Mesenchymal stem cell (in vitro differentiated cells and primary cell): ENCODE measurements around the gene FHIT.

Experiments used
- DNase-seq: peaks from one replicate; pipeline ENCODE4 v3.0.0-alpha.2; 2013
- H2AFZ ChIP-seq: one replicate; pipeline ENCODE4 v1.6.1; 2013; ENCODE audit warnings: low read depth, mild to moderate bottlenecking, control low read depth, inconsistent platforms, low read length, moderate library complexity
- H2AK5ac ChIP-seq: 2 replicates; pipeline ENCODE4 v1.6.1; 2013; ENCODE audit warnings: low read length, moderate library complexity, mild to moderate bottlenecking, inconsistent platforms; ENCODE audit not compliant: severe bottlenecking
- H2BK120ac ChIP-seq: one replicate; pipeline ENCODE4 v1.6.1; 2013; ENCODE audit warnings: low read depth, mild to moderate bottlenecking, inconsistent platforms, low read length, moderate library complexity
- H2BK12ac ChIP-seq, 2 experiments: one replicate each; pipeline ENCODE4 v1.6.1; 2013; ENCODE audit warnings: inconsistent platforms in 2 of 2, low read length in 2 of 2, mild to moderate bottlenecking in 2 of 2, moderate library complexity in 2 of 2, control low read depth in 1 of 2
- H2BK15ac ChIP-seq: one replicate; pipeline ENCODE4 v1.6.1; 2013; ENCODE audit warnings: mild to moderate bottlenecking, low read depth, inconsistent platforms; ENCODE audit not compliant: poor library complexity, severe bottlenecking
- H2BK5ac ChIP-seq: 2 replicates; pipeline ENCODE4 v1.6.1; 2013; ENCODE audit warnings: low read depth, mild to moderate bottlenecking, low read length, control low read depth, inconsistent platforms; ENCODE audit not compliant: poor library complexity, severe bottlenecking
- H3K14ac ChIP-seq, 2 experiments: one replicate each; pipeline ENCODE4 v1.6.1; 2013; ENCODE audit warnings: inconsistent platforms in 2 of 2, low read length in 2 of 2, control low read depth in 1 of 2, mild to moderate bottlenecking in 1 of 2, moderate library complexity in 1 of 2
- H3K18ac ChIP-seq, 2 experiments: one replicate each; pipeline ENCODE4 v1.6.1; 2013; ENCODE audit warnings: inconsistent platforms in 2 of 2, low read length in 2 of 2, control low read depth in 1 of 2, low read depth in 1 of 2, mild to moderate bottlenecking in 1 of 2
- H3K23ac ChIP-seq, 2 experiments: one replicate each; pipeline ENCODE4 v1.6.1; 2013; ENCODE audit warnings: inconsistent platforms in 2 of 2, low read length in 2 of 2, mild to moderate bottlenecking in 2 of 2, moderate library complexity in 2 of 2, control low read depth in 1 of 2
- H3K27ac ChIP-seq: 2 replicates; pipeline ENCODE4 v1.5.1; 2013; ENCODE audit warnings: mild to moderate bottlenecking, moderate library complexity, low read length, control low read depth, inconsistent platforms; ENCODE audit not compliant: poor library complexity, severe bottlenecking
- H3K27me3 ChIP-seq, 2 experiments: 2 replicates each; pipeline versions ENCODE4 v1.6.1 to v1.7.0; 2013; ENCODE audit warnings: low read length in 2 of 2, mild to moderate bottlenecking in 2 of 2, moderate library complexity in 2 of 2, control low read depth in 1 of 2, inconsistent platforms in 1 of 2; ENCODE audit not compliant: control insufficient read depth in 1 of 2, insufficient read depth in 1 of 2
- H3K36me3 ChIP-seq, 2 experiments: 2 replicates each; pipeline versions ENCODE4 v1.6.1 to v1.7.0; 2013; ENCODE audit warnings: low read length in 2 of 2, control low read depth in 1 of 2, inconsistent platforms in 1 of 2, low read depth in 1 of 2, mild to moderate bottlenecking in 1 of 2; ENCODE audit not compliant: insufficient read depth in 2 of 2, control insufficient read depth in 1 of 2
- H3K4ac ChIP-seq, 2 experiments: one replicate each; pipeline ENCODE4 v1.6.1; 2013; ENCODE audit warnings: inconsistent platforms in 2 of 2, low read length in 2 of 2, mild to moderate bottlenecking in 2 of 2, moderate library complexity in 2 of 2, control low read depth in 1 of 2, low read depth in 1 of 2
- H3K4me1 ChIP-seq: 2 replicates; pipeline ENCODE4 v1.6.1; 2013; ENCODE audit warnings: low read depth, low read length, control low read depth; ENCODE audit not compliant: control insufficient read depth, insufficient read depth
- H3K4me2 ChIP-seq: 2 replicates; pipeline ENCODE4 v1.6.1; 2013; ENCODE audit warnings: low read length, mild to moderate bottlenecking, inconsistent platforms; ENCODE audit not compliant: poor library complexity, severe bottlenecking
- H3K4me3 ChIP-seq, 2 experiments: 2 replicates each; pipeline versions ENCODE4 v1.5.1 to v1.7.0; 2013; ENCODE audit warnings: low read length in 2 of 2, mild to moderate bottlenecking in 2 of 2, control low read depth in 1 of 2, low read depth in 1 of 2; ENCODE audit not compliant: insufficient read depth in 1 of 2
- H3K79me1 ChIP-seq: replicated peaks from 2 replicates; pipeline ENCODE4 v1.6.1; 2013; ENCODE audit warnings: mild to moderate bottlenecking, control low read depth, low read length, inconsistent platforms; ENCODE audit not compliant: poor library complexity, severe bottlenecking
- H3K9ac ChIP-seq: 2 replicates; pipeline ENCODE4 v1.7.0; 2013; ENCODE audit warnings: mild to moderate bottlenecking, low read length, moderate library complexity
- H3K9me3 ChIP-seq: 2 replicates; pipeline ENCODE4 v1.7.0; 2013; ENCODE audit warnings: mild to moderate bottlenecking, low read length; ENCODE audit not compliant: control insufficient read depth
- H4K8ac ChIP-seq: one replicate; pipeline ENCODE4 v1.6.1; 2013; ENCODE audit warnings: inconsistent platforms, mild to moderate bottlenecking, low read length, moderate library complexity
- H4K91ac ChIP-seq: one replicate; pipeline ENCODE4 v1.6.1; 2013; ENCODE audit warnings: mild to moderate bottlenecking, low read length, inconsistent platforms
- WGBS: methylation state at CpG from one replicate; pipeline ENCODE4 v1.1.7; 2013; ENCODE audit warnings: mixed read lengths; 5-methylcytosine and 5-hydroxymethylcytosine counted together

FHIT gene

DNA sequence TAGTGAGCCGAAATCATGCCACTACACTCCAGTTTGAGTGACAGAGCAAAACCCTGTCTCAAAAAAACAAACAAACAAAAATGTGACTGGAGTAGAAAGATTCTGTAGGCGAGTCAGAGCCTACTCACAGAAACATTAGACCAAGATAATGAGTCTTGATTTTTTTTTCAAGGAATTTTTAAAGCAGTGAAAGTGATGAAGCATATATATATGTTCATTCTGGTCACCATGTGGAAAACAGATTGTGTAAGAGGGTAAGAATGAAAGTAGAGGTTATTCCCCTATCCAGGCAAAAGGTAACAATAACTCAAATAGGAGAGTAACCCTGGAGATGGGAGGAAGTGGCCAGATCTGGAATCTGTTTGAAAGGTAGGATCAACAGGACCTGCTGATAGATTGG lies 26.2 kb upstream of the FHIT start:
- no peak overlapping the region for H3K4ac ChIP-seq
- H3K27me3 ChIP-seq: no peaks in the 10 kb centered on the region
- no peak overlapping the region for H3K23ac ChIP-seq
- H2BK15ac ChIP-seq: no peak overlapping the region
- no peak overlapping the region for H3K4me3 ChIP-seq
- H3K14ac ChIP-seq: no peak overlapping the region
- H2AFZ ChIP-seq: no peak overlapping the region
- H3K4me1 ChIP-seq: no peaks in the 10 kb centered on the region
- H2BK5ac ChIP-seq: no peak overlapping the region
- 70% methylated on average over 2 of the region's 2 CpGs for WGBS
- H3K79me1 ChIP-seq: no peaks in the 10 kb centered on the region
- H3K27ac ChIP-seq: no peak overlapping the region
- H4K91ac ChIP-seq: no peak overlapping the region
- no peak overlapping the region for H3K4me2 ChIP-seq
- H3K18ac ChIP-seq: no peak overlapping the region
- H2BK12ac ChIP-seq: no peak overlapping the region
- H3K9me3 ChIP-seq: no peaks in the 10 kb centered on the region
- H3K9ac ChIP-seq: no peak overlapping the region
- no peaks in the 10 kb centered on the region for H3K36me3 ChIP-seq
- no peak overlapping the region for H2AK5ac ChIP-seq
- DNase-seq: no peak
- H4K8ac ChIP-seq: no peak overlapping the region
- no peak overlapping the region for H2BK120ac ChIP-seq

DNA sequence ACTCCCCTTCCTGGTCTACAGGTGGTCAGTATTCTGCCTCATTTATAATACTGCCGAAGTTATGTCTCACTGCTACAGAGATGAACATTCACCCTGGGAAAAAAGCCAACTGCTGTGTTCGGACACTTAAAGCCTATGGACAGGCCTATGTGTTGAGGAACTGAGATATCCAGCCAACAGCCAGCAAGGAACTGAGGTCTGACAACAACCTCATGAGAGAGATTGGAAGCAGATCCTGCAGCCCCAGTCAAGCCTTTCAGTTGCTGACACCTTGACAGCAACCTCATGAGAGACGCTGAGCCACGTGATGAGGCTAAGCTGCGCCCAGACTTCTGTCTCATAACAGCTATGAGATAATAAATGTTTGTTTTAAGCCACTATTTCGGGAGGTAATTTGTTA lies 18.2 kb upstream of the FHIT start:
- no peak overlapping the region for H3K4ac ChIP-seq
- H3K9me3 ChIP-seq: no peaks in the 10 kb centered on the region
- DNase-seq: no peak
- WGBS: 83% methylated on average over 5 of the region's 6 CpGs
- H3K4me3 ChIP-seq: no peak overlapping the region
- H3K27ac ChIP-seq: no peak overlapping the region
- H2AFZ ChIP-seq: no peak overlapping the region
- no peak overlapping the region for H4K8ac ChIP-seq
- H3K79me1 ChIP-seq: no peaks in the 10 kb centered on the region
- H3K4me1 ChIP-seq: no peaks in the 10 kb centered on the region
- no peak overlapping the region for H3K9ac ChIP-seq
- no peak overlapping the region for H2BK15ac ChIP-seq
- H3K14ac ChIP-seq: no peak overlapping the region
- H2AK5ac ChIP-seq: no peak overlapping the region
- H3K18ac ChIP-seq: no peak overlapping the region
- H2BK5ac ChIP-seq: no peak overlapping the region
- no peak overlapping the region for H3K23ac ChIP-seq
- no peaks in the 10 kb centered on the region for H3K36me3 ChIP-seq
- no peak overlapping the region for H2BK12ac ChIP-seq
- no peaks in the 10 kb centered on the region for H3K27me3 ChIP-seq
- H4K91ac ChIP-seq: no peak overlapping the region
- H2BK120ac ChIP-seq: no peak overlapping the region
- no peak overlapping the region for H3K4me2 ChIP-seq

DNA sequence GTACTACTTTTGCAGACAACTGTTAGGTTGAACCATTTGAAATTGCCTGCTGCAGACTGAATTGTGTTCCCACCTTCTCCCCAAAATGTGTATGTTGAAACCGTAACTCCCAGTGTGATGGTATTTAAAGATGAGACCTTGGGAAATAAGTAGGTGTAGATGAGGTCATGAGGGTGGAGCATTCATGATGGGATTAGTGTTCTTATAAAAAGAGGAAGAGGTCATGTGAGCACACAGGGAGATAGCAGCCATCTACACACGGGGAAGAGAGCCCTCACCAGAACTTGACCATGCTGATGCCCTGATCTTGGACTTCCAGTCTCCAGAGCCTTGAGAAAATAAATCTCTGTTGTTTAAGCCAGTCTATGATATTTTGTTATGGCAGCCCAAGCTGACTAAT lies 17.4 kb upstream of the FHIT start:
- H2AK5ac ChIP-seq: no peak overlapping the region
- H2BK5ac ChIP-seq: no peak overlapping the region

DNA sequence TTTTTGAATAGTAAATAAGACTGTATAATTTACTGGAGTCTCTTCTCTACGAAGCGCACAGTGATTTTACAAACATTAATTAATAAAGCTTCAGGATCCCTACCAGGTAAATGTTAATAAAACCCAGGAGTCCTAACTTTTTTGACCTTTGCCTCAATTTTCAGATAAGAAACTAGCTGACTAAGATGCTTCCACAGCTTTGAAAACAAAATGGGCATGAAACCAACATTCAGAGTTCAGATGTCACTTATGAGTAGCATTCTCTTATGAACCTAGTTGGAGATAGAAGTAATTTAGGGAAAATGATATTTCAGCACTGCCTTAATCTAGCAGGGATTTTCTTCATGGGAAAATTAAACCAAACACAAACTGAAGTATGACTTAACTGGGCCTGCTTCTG lies 13.0 kb upstream of the FHIT start:
- no peak for DNase-seq
- Histone ChIP-seq H3K9ac (no peak overlapping the region), H2BK12ac (no peak overlapping the region), H4K91ac (no peak overlapping the region), H3K79me1 (no peaks in the 10 kb centered on the region), H2BK15ac (no peak overlapping the region), H3K36me3 (no peaks in the 10 kb centered on the region), H3K23ac (no peak overlapping the region), H3K4me3 (no peak overlapping the region), H3K4me2 (no peak overlapping the region), H3K4ac (no peak overlapping the region), H3K4me1 (no peaks in the 10 kb centered on the region), H3K14ac (no peak overlapping the region), H3K18ac (no peak overlapping the region), H3K9me3 (no peaks in the 10 kb centered on the region), H3K27me3 (no peaks in the 10 kb centered on the region), H2AK5ac (no peak overlapping the region), H4K8ac (no peak overlapping the region), H2AFZ (no peak overlapping the region), H2BK120ac (no peak overlapping the region), H2BK5ac (no peak overlapping the region), H3K27ac (no peak overlapping the region)
- WGBS: 96% methylated on average over 2 of the region's 2 CpGs

More for the DNA sequence above, 17.4 kb upstream of the FHIT start:
- Histone ChIP-seq H3K9ac (no peak overlapping the region), H2BK120ac (no peak overlapping the region), H3K18ac (no peak overlapping the region), H3K36me3 (no peaks in the 10 kb centered on the region), H3K4me3 (no peak overlapping the region), H4K8ac (no peak overlapping the region), H2BK12ac (no peak overlapping the region), H3K79me1 (no peaks in the 10 kb centered on the region), H2BK15ac (no peak overlapping the region), H3K4ac (no peak overlapping the region), H2AFZ (no peak overlapping the region), H4K91ac (no peak overlapping the region), H3K4me1 (no peaks in the 10 kb centered on the region), H3K27ac (no peak overlapping the region), H3K9me3 (no peaks in the 10 kb centered on the region), H3K23ac (no peak overlapping the region), H3K4me2 (no peak overlapping the region), H3K14ac (no peak overlapping the region), H3K27me3 (no peaks in the 10 kb centered on the region)
- DNase-seq: no peak
- 72% methylated on average over 2 of the region's 2 CpGs for WGBS
